ENCODE data around the gene CYSRT1.
A peak's percentile ranks its signal among the peaks of the same experiment; 100 is the strongest.
"Not testable (repeated sequence)": the region's sequence is repeated elsewhere in the genome, so short reads cannot be mapped to it uniquely, and the experiment has no call there.

CYSRT1 gene

GRCh38 chr9:137239541-137240200 lies 14.7 kb downstream of the CYSRT1 start:
- DNase-seq: not testable (repeated sequence)

DNA sequence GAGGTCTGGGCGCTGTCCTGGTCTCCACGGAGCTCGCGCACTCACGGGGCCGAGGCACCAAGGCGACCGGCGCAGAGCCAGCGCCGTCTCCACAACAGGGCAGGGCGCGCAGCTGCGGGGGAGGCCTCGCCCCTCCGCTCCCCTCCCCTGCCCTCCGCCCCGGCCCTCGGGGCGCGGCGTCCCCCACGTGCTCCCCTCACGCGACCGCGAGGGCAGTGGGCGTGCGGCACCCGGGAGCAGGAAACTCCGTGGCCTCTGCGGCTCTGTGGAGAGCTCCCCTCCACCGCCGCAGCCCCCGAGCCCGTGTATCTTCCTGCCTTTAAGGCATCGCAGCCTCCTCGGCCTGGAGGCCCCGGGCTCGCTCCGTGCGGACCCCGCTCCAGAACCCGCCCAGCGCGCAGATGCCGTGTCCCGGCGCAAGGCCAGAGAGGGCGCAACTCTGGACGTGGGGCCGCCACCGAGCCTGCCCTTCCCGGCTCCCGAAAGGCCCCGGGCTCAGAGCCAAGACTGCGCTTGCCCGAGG lies 15.4 kb downstream of the CYSRT1 start:
- DNase-seq: peak; percentile 77

DNA sequence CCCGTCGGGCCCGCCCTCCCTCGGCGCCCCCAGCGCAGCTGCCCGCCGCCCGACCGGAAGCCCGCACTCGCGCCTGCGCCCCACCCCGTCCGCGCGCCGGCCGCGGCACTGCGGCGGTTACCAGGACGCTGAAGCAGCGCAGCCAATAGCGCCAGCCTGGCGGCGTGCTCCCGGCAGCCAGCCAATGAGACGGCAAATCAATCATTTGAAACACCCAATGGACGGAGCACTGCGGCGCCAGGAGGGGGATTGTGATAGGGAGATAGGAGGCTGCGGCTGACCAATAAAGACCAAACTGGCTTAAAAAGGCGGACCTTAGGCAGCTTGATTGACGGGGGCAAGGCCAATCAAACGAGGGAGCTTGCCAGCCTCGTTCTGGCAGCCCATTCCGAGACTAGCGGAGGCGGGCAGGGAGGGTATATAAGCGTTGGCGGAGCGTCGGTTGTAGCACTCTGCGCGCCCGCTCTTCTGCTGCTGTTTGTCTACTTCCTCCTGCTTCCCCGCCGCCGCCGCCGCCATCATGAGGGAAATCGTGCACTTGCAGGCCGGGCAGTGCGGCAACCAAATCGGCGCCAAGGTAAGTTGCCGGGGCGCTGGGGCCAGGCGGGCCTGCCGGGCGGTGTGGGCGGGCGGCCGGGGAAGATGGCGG lies 16.0 kb downstream of the CYSRT1 start, which contains the start of gene TUBB4B:
Gene TUBB4B (plus strand): TSS at position 447 of the 649 bp plus-strand sequence. CDS start 74 bp downstream, at position 521.
- peak; percentile 97 for DNase-seq

GRCh38 chr9:137241490-137242268 lies 16.7 kb downstream of the CYSRT1 start:
- peak; percentile 71 for DNase-seq

DNA sequence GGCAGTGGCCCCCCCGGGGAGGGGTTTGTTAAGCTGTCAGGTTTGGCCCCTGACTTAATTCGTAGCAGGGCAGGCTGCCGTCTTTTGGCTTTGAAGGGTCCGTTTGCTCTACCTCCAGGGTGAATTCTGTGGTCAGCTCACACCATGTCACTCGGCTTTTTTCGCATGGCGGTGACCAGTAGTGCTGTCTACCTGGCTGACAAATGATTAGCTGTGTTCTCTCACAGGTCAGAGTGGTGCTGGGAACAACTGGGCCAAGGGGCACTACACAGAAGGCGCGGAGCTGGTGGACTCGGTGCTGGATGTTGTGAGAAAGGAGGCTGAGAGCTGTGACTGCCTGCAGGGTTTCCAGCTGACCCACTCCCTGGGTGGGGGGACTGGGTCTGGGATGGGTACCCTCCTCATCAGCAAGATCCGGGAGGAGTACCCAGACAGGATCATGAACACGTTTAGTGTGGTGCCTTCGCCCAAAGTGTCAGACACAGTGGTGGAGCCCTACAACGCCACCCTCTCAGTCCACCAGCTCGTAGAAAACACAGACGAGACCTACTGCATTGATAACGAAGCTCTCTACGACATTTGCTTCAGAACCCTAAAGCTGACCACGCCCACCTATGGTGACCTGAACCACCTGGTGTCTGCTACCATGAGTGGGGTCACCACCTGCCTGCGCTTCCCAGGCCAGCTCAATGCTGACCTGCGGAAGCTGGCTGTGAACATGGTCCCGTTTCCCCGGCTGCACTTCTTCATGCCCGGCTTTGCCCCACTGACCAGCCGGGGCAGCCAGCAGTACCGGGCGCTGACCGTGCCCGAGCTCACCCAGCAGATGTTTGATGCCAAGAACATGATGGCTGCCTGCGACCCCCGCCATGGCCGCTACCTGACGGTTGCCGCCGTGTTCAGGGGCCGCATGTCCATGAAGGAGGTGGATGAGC lies 17.6 kb downstream of the CYSRT1 start:
- no peak for DNase-seq

DNA sequence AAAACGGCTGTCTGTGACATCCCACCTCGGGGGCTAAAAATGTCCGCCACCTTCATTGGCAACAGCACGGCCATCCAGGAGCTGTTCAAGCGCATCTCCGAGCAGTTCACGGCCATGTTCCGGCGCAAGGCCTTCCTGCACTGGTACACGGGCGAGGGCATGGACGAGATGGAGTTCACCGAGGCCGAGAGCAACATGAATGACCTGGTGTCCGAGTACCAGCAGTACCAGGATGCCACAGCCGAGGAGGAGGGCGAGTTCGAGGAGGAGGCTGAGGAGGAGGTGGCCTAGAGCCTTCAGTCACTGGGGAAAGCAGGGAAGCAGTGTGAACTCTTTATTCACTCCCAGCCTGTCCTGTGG lies 18.3 kb downstream of the CYSRT1 start:
- DNase-seq: not testable (repeated sequence)

DNA sequence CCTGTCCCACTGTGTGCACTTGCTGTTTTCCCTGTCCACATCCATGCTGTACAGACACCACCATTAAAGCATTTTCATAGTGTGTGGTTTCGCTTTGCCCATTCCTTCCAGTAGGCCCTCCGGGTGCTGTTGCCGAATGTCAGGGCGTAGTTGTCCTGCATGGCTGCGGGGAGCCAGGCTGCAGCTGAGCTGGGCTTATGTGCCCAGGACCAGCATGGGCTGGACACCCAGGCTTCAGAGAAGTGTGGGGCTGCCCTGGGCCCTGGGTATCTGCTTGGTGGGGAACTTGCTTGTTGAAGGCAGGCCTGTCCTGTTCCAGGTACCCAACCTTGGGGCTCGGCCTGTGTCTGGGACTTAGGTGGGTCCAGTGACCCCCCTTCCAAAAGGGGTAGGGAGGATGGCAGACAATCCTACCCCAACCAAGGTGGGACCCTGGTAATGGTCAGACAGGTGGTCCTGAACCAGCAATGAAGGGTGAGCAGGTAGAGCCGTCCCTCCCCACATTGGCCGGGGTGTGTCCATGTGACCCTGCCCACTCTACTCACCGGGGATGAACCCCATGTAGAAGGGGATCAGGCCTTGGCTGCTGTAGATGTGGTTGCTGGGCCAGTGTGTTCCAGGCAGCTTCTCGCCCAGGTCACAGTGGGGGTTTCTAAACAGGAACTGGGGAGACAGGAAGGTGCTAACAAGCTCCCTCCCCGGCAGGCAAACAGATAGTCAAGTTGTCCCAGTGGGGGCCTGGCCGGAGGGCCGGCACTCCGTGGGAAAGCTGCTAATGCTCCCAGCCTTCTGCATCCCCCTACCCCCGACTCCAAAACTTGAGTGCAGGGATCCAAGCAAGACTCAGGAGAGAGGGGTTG lies 18.9 kb downstream of the CYSRT1 start:
- no peak for DNase-seq

DNA sequence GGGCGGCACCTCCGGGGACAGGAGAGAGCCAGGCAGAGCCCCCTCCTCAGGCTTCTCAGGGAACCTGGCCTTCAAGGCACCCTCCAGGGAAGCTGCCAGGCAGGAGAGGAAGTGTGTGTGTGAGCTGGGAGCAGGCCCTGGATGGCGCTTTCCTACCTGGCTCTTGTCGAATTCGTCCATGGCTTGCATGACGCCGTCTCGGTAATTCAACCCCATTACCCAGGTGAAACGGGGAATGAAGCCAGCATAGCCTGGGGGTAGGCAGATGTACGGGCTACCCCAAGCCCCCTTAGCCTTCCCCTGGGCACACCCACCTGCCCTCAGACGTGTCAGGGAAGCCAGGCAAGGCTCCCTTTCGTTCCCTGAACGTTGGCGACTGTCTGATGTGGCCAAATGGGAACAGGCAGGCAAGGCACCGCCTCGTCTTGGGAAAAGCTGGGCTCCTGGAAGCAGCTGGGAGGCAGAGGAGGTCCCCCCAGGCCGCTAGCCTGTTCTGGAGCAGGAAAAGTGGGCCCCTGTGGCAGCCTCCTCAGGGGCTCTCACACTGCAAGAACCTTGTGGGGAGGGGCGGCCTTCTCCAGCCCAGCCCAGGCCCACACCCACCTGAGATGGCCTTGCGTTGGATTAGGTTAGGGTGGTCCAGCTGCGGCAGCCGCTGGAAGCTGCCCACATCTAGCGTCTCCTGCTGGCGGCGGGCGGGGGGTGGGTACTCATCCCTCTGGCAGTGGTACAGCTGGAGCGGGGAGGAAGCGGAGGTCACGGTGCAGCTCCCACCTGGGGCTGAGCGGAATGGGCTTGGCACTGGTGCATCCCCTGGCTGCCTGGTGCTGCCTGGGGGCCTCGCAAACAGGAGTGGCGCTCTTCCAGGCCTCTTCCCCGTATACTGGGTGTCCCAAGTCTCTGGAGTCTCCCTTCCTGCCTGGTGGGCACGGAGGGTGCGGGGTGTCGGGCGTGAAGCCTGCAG lies 19.8 kb downstream of the CYSRT1 start:
- no peak for DNase-seq

GRCh38 chr9:137245450-137246421 lies 20.8 kb downstream of the CYSRT1 start:
- DNase-seq: no peak

DNA sequence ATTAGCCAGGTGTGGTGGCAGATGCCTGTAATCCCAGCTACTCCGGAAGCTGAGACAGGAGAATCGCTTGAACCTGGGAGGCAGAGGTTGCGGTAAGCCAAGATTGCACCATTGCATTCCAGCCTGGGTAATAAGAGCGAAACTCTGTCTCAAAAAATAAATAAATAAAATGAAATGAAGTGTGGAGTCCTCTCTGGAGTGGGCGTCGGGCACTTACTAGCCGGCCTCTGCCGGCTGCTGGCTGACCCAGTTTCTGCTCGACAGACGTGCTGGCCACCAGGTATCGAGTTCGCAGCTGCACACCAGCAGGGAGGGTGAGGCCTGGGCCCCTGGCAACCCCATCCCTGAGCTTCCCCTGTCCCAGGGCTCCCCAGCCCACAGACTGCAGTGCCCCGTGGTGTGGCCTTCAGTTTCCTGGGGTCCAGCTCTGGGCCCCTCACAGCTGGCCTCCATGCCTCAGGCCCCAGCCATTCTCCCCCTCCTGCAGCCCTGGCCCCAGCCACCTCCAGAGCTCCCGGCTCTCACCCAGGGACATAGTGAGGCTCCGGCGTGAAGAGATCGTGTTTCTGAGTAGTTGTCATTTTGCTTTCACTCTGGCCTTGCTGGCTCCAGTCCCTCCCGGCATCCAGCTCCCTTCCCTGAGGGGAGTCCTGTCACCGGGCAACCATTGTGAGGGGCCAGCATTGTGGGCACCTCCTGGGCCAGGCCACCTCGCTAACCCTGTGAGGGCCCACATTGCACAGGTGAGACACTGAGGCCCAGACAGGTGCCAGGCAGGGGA lies 22.4 kb downstream of the CYSRT1 start:
- DNase-seq: no peak

DNA sequence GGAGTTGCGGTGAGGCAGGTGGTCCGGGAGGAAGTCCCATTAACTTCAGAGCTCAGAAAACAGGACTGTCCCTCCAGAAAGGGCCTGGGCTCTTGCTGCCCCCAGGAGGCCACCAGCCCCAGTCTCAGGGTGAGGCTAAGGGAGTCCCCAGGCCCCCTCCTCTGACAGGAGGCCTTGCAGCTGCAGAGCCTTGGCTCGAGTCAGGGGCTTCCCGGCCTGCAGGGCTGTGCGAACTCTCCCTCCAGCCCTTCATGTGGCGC lies 22.9 kb downstream of the CYSRT1 start:
- DNase-seq: no peak

GRCh38 chr9:137250329-137251193 lies 25.6 kb downstream of the CYSRT1 start:
- DNase-seq: no peak

GRCh38 chr9:137251194-137251461 lies 26.2 kb downstream of the CYSRT1 start, which contains the start of gene STPG3:
STPG3 (plus strand) TSS chr9:137251286; CDS start chr9:137251287, 1 bp downstream.
- DNase-seq: no peak

GRCh38 chr9:137251490-137252268 lies 26.7 kb downstream of the CYSRT1 start:
- no peak for DNase-seq

DNA sequence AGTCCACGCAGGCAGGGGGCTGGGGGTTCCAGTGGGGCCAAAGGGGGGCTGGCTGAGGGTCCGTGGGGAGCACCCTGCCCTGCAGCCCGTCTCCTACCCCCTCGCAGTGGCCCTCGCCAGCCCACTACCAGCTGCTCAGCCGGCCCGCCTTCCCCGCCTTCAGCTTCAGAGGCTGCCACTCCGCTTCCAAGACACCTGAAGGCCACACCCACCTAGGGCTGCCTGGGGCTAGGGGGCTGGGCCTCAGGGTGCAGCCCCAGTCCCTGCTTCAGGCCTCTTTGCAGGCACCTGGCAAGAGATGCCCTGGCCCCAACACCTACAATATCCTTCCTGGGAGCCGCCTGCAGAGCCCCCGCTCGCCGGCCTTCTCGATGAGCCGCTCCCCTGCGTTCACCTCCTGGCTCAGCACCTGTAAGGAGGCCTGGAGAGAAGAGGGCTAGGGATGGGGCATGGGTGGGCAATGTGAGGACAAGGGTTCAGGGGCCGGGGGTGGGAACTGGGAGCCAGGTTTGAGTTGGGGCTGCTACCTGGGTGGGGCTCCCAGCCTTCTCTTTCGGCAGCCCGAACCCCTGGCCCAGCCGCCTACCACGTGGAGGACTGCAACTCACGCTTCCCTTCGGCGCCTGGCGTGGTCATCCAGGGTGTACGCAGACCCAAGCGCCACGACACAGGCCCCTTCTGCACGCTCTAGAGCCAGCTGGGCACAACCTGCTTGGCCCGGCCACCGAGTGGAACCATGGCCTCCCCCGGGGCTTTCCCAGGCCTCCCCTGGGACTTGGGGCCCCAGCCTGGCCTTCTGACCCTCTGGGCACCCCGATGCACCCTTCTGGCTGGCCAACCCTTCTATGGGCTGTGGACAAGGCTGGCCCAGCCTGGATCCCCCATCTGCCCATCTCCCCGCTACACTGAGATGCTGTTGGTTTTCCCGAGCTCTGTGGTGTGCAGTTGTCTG lies 27.9 kb downstream of the CYSRT1 start:
- no peak for DNase-seq

Data from activated naive CD4-positive, alpha-beta T cell treated with anti-CD3 and anti-CD28 coated beads, Interleukin-2, amount 50 U/mL, for 16 hours (primary cell).